H1 (cell line): ENCODE data around the gene ARHGAP24. TPM values are rescaled to one million over a fixed set of nuclear protein-coding genes. Genes with fewer than 3 reads are reported as not detected.

ENCODE experiments used
- CTCF ChIA-PET: fragments of 300-600 bp; sonication (Branson Sonifier 250); formaldehyde crosslinking; loops from one replicate; lab custom pipeline; 2021; ENCODE audit not compliant: partially characterized antibody; lab: Charles Lee
- POLR2A ChIA-PET: fragments of 300-600 bp; sonication (Branson Sonifier 250); formaldehyde crosslinking; loops from one replicate; lab custom pipeline; 2021; ENCODE audit warnings: inconsistent platforms; ENCODE audit not compliant: partially characterized antibody; lab: Charles Lee
- DNase-seq, 2 experiments: peaks; one replicate each; pipeline versions ENCODE4 v3.0.0 to v3.0.0-alpha.2; 2010 to 2022; ENCODE audit warnings: low spot score in 2 of 2, low read depth in 1 of 2, mixed read lengths in 1 of 2
- FAIRE-seq: peaks from 2 replicates; lab custom pipeline; 2011; peaks lifted over from hg19 to GRCh38; lab: Jason Lieb, UNC
- H2AFZ ChIP-seq: 2 replicates; pipeline ENCODE4 v1.8.1; 2012; ENCODE audit warnings: low read length, inconsistent platforms
- H2AK5ac ChIP-seq: 2 replicates; pipeline ENCODE4 v1.6.1; 2013; ENCODE audit warnings: low read depth, low read length
- H2BK120ac ChIP-seq: replicated peaks from 2 replicates; pipeline ENCODE3; 2013; ENCODE audit warnings: low read depth, low read length, inconsistent platforms
- H2BK12ac ChIP-seq: 2 replicates; pipeline ENCODE4 v1.6.1; 2013; ENCODE audit warnings: low read depth, low read length
- H2BK15ac ChIP-seq: 2 replicates; pipeline ENCODE4 v1.6.1; 2013; ENCODE audit warnings: low read length
- H2BK20ac ChIP-seq: 2 replicates; pipeline ENCODE4 v1.6.1; 2013; ENCODE audit warnings: low read length
- H2BK5ac ChIP-seq: 2 replicates; pipeline ENCODE4 v1.6.1; 2013; ENCODE audit warnings: low read depth, low read length
- H3K14ac ChIP-seq: 2 replicates; pipeline ENCODE4 v1.6.1; 2013; ENCODE audit warnings: inconsistent platforms; ENCODE audit not compliant: insufficient read length
- H3K18ac ChIP-seq: 2 replicates; pipeline ENCODE4 v1.6.1; 2013; ENCODE audit warnings: low read length; ENCODE audit errors: extremely low read depth
- H3K23ac ChIP-seq: 2 replicates; pipeline ENCODE4 v1.6.1; 2013; ENCODE audit warnings: inconsistent platforms; ENCODE audit not compliant: insufficient read length
- H3K23me2 ChIP-seq: 2 replicates; pipeline ENCODE4 v1.6.1; 2013; ENCODE audit warnings: low read depth, low read length
- H3K27ac ChIP-seq: 2 replicates; pipeline ENCODE4 v1.6.1; 2011; ENCODE audit warnings: low read depth, low read length, inconsistent platforms
- H3K27me3 ChIP-seq, 4 experiments: replicated peaks in 1 of 4; 1 replicate in 1 of 4; 2 replicates in 3 of 4; pipeline versions ENCODE4 v1.6.1 to v1.8.1; 2011 to 2013; ENCODE audit warnings: low read length in 3 of 4, mild to moderate bottlenecking in 3 of 4, inconsistent platforms in 2 of 4, mixed read lengths in 2 of 4, moderate library complexity in 1 of 4; ENCODE audit not compliant: control insufficient read depth in 3 of 4, insufficient read depth in 3 of 4; ENCODE audit errors: extremely low read depth in 1 of 4
- H3K36me3 ChIP-seq, 4 experiments: 2 replicates each; pipeline versions ENCODE4 v1.6.1 to v1.8.1; 2011 to 2013; ENCODE audit warnings: mild to moderate bottlenecking in 4 of 4, low read length in 3 of 4, moderate library complexity in 2 of 4, control low read depth in 1 of 4, inconsistent platforms in 1 of 4; ENCODE audit not compliant: insufficient read depth in 4 of 4, control insufficient read depth in 2 of 4
- H3K4ac ChIP-seq: replicated peaks from 2 replicates; pipeline ENCODE3; 2013; ENCODE audit warnings: low read length, low read depth, mixed read lengths, inconsistent platforms; ENCODE audit not compliant: insufficient read length
- H3K4me1 ChIP-seq, 4 experiments: replicated peaks in 1 of 4; 1 replicate in 1 of 4; 2 replicates in 3 of 4; pipeline versions ENCODE4 v1.6.1 to v1.8.1; 2011 to 2013; ENCODE audit warnings: low read length in 3 of 4, inconsistent platforms in 2 of 4, mixed read lengths in 1 of 4; ENCODE audit not compliant: insufficient read depth in 4 of 4, control insufficient read depth in 3 of 4
- H3K4me2 ChIP-seq, 2 experiments: 2 replicates each; pipeline versions ENCODE4 v1.6.1 to v1.8.1; 2011 to 2013; ENCODE audit warnings: low read depth in 2 of 2, low read length in 2 of 2, control low read depth in 1 of 2, inconsistent platforms in 1 of 2, mild to moderate bottlenecking in 1 of 2; ENCODE audit not compliant: insufficient read depth in 1 of 2
- H3K4me3 ChIP-seq, 4 experiments: fragments of 200-600, 300-600 bp in 1 of 4; sonication (generic), shearing (Covaris generic), sonication (Bioruptor Twin) in 1 of 4; 2 replicates each; pipeline versions ENCODE4 v1.5.1 to v1.8.1; 2011 to 2016; ENCODE audit warnings: low read length in 4 of 4, low read depth in 3 of 4, control low read depth in 2 of 4, inconsistent platforms in 2 of 4, mild to moderate bottlenecking in 2 of 4, mixed read lengths in 1 of 4, moderate library complexity in 1 of 4; ENCODE audit not compliant: insufficient read depth in 2 of 4; ENCODE audit errors: extremely low read depth in 1 of 4
- H3K56ac ChIP-seq: replicated peaks from 2 replicates; pipeline ENCODE3; 2013; ENCODE audit warnings: low read depth, mild to moderate bottlenecking, mixed read lengths, low read length, inconsistent platforms; ENCODE audit not compliant: insufficient read length
- H3K79me1 ChIP-seq: 2 replicates; pipeline ENCODE4 v1.6.1; 2013; ENCODE audit warnings: low read depth, low read length, control low read depth
- H3K79me2 ChIP-seq, 2 experiments: 2 replicates each; pipeline versions ENCODE4 v1.6.1 to v1.8.1; 2012 to 2013; ENCODE audit warnings: low read length in 2 of 2, mild to moderate bottlenecking in 2 of 2, inconsistent platforms in 1 of 2; ENCODE audit not compliant: insufficient read depth in 2 of 2, control insufficient read depth in 1 of 2
- H3K9ac ChIP-seq, 4 experiments: replicated peaks in 1 of 4; 1 replicate in 1 of 4; 2 replicates in 3 of 4; pipeline versions ENCODE4 v1.6.1 to v1.8.1; 2011 to 2013; ENCODE audit warnings: low read depth in 3 of 4, low read length in 3 of 4, control low read depth in 2 of 4, mild to moderate bottlenecking in 2 of 4, moderate library complexity in 2 of 4, inconsistent platforms in 1 of 4; ENCODE audit errors: extremely low read depth in 1 of 4
- H3K9me3 ChIP-seq, 2 experiments: 2 replicates each; pipeline versions ENCODE4 v1.6.1 to v1.8.1; 2012 to 2013; ENCODE audit warnings: mild to moderate bottlenecking in 2 of 2, moderate library complexity in 2 of 2, control low read depth in 1 of 2, inconsistent platforms in 1 of 2, low read depth in 1 of 2, low read length in 1 of 2, mixed read lengths in 1 of 2; ENCODE audit not compliant: insufficient read depth in 2 of 2
- H4K20me1 ChIP-seq, 2 experiments: replicated peaks in 1 of 2; 2 replicates each; pipeline versions ENCODE3 to v1.8.1; 2011 to 2013; ENCODE audit warnings: inconsistent platforms in 2 of 2, low read length in 2 of 2, mild to moderate bottlenecking in 1 of 2; ENCODE audit not compliant: insufficient read depth in 2 of 2, control insufficient read depth in 1 of 2
- H4K5ac ChIP-seq: 2 replicates; pipeline ENCODE4 v1.6.1; 2013; ENCODE audit warnings: low read length, low read depth, mixed read lengths, inconsistent platforms; ENCODE audit not compliant: insufficient read length
- H4K8ac ChIP-seq: 2 replicates; pipeline ENCODE4 v1.8.0; 2013; ENCODE audit warnings: mild to moderate bottlenecking, moderate library complexity, low read length, inconsistent platforms; ENCODE audit not compliant: insufficient read depth; ENCODE audit errors: extremely low read depth
- H4K91ac ChIP-seq: replicated peaks from 2 replicates; pipeline ENCODE3; 2013; ENCODE audit warnings: low read length, mixed read lengths, inconsistent platforms; ENCODE audit not compliant: insufficient read length
- CHD2 ChIP-seq: IDR thresholded peaks from 2 replicates; pipeline ENCODE4 v1.6.1; 2012; ENCODE audit warnings: low read length, improper control_type of control experiment
- SAP30 ChIP-seq: fragments of 300-600 bp; sonication (generic); IDR thresholded peaks from 2 replicates; pipeline ENCODE4 v1.7.1; 2012; ENCODE audit warnings: low read length, moderate library complexity, mild to moderate bottlenecking, inconsistent platforms; ENCODE audit not compliant: insufficient read depth, insufficient replicate concordance
- SIX5 ChIP-seq: IDR thresholded peaks from 2 replicates; pipeline ENCODE4 v1.6.1; 2011; ENCODE audit warnings: mild to moderate bottlenecking, low read depth, low read length
- WGBS, 2 experiments: shearing (Covaris generic) in 1 of 2; methylation state at CpG; one replicate each; pipeline versions ENCODE4 v1.1.6 to v1.1.7; 2013 to 2015; ENCODE audit warnings: low lambda C conversion rate in 2 of 2, mixed read lengths in 2 of 2, inconsistent platforms in 1 of 2, low coverage in 1 of 2, missing lambda C conversion rate in 1 of 2; ENCODE audit not compliant: insufficient replicate concordance in 2 of 2, insufficient coverage in 1 of 2, insufficient read length in 1 of 2; ENCODE audit errors: extremely low coverage in 1 of 2, missing lambda C conversion rate in 1 of 2; 5-methylcytosine and 5-hydroxymethylcytosine counted together
- polyA plus RNA-seq, 7 experiments: library from polyadenylated mRNA; depleted of rRNA in 3 of 7; stranded (reverse) in 5 of 7; unstranded in 2 of 7; fragments of >200 nt in 5 of 7; fragments of 200-250 nt in 2 of 7; gene quantifications; 1 replicate in 5 of 7; 2 replicates in 1 of 7; 4 replicates in 1 of 7; pipeline versions ENCODE4 v1.2.1 to v1.2.3, GENCODE V29; 2011 to 2013; ENCODE audit warnings: missing spikeins in 2 of 7, mixed read lengths in 2 of 7
- total RNA-seq: library from RNA; stranded (reverse); fragmentation: NEBNext Ultra II Directional; extraction: Animal tissue kit (Norgen Biotek cat#: 25700); gene quantifications from 2 replicates; pipeline ENCODE4 v1.2.1, GENCODE V29; 2021

ARHGAP24 gene
- total and polyA plus RNA-seq, 2 of the 8 experiments (the other 6 are each of a cell fraction or from before 2014, with no cell fraction given), result 0.08 to 0.50 TPM

GRCh38 chr4:85913931-85914694 lies 439.2 kb downstream of the ARHGAP24 start:
- Histone ChIP-seq H4K91ac (no peak overlapping the region), H4K5ac (no peak overlapping the region), H2AK5ac (no peak overlapping the region), H3K36me3 (no peaks in the 10 kb centered on the region), H2BK5ac (no peak overlapping the region), H3K4me2 (no peak overlapping the region), H2BK20ac (no peak overlapping the region), H3K4ac (no peak overlapping the region), H3K27ac (no peak overlapping the region), H3K4me1 (no peaks in the 10 kb centered on the region), H2BK15ac (no peak overlapping the region), H3K56ac (no peak overlapping the region), H4K20me1 (no peaks in the 10 kb centered on the region), H3K23me2 (no peaks in the 10 kb centered on the region), H3K18ac (no peak overlapping the region), H3K79me1 (no peaks in the 10 kb centered on the region), H3K23ac (no peak overlapping the region), H3K27me3 (no peaks in the 10 kb centered on the region), H2AFZ (no peak overlapping the region), H2BK120ac (no peak overlapping the region), H3K14ac (no peak overlapping the region), H3K4me3 (no peak overlapping the region), H3K9ac (no peak overlapping the region), H4K8ac (no peak overlapping the region), H3K9me3 (no peaks in the 10 kb centered on the region), H2BK12ac (no peak overlapping the region), H3K79me2 (no peaks in the 10 kb centered on the region)
- WGBS, 2 experiments, result 89% methylated on average over 5 of the region's 5 CpGs; no CpG with 5 or more reads in 1 of the 2 experiments
- TF ChIP-seq SAP30 (no peak), SIX5 (no peak), CHD2 (no peak)
- FAIRE-seq (no peak), DNase-seq (no peak)
- POLR2A ChIA-PET, result no interaction called here
- CTCF ChIA-PET, result interaction anchor here (0.6 kb wide), 1 partner anchor 12 kb away, joined by 3 read pairs; no protein-coding TSS in a partner anchor
